HG02943 (cell line): ENCODE data around the gene DESI2.
"Not testable (repeated sequence)": the region's sequence is repeated elsewhere in the genome, so short reads cannot be mapped to it uniquely, and the experiment has no call there.

Source experiments
- ATAC-seq: cut with Tn5 transposase; IDR thresholded peaks from one replicate; pipeline ENCODE4 v1.9.1; 2021; ENCODE audit warnings: mild to moderate bottlenecking, low read depth, moderate library complexity; ENCODE audit not compliant: unreplicated experiment

DESI2 gene

GRCh38 chr1:244702620-244703019 is 49.7 kb downstream of the DESI2 start:
- ATAC-seq = no peak

GRCh38 chr1:244704107-244704506 is 51.2 kb downstream of the DESI2 start:
- no peak for ATAC-seq

- ATAC-seq = no peak
Observed at GRCh38 chr1:244705261-244706234, 52.6 kb downstream of the DESI2 start.

GRCh38 chr1:244709076-244709475 is 56.1 kb downstream of the DESI2 start:
- no peak for ATAC-seq

GRCh38 chr1:244709476-244710368 is 56.8 kb downstream of the DESI2 start:
- no peak for ATAC-seq

- ATAC-seq = no peak
Observed at GRCh38 chr1:244710474-244711062, 57.6 kb downstream of the DESI2 start.

- ATAC-seq = no peak
Observed at GRCh38 chr1:244712669-244713068, 59.7 kb downstream of the DESI2 start.

- no peak for ATAC-seq
Observed at GRCh38 chr1:244713332-244713731, 60.4 kb downstream of the DESI2 start.

GRCh38 chr1:244727871-244728474 is 75.0 kb downstream of the DESI2 start:
- ATAC-seq = no peak

GRCh38 chr1:244730153-244730933 is 77.4 kb downstream of the DESI2 start:
- ATAC-seq = peak; percentile 2

- no peak for ATAC-seq
Observed at GRCh38 chr1:244730934-244731434, 78.1 kb downstream of the DESI2 start.

- ATAC-seq = no peak
Observed at GRCh38 chr1:244731651-244732050, 78.7 kb downstream of the DESI2 start.

- no peak for ATAC-seq
Observed at GRCh38 chr1:244732851-244733450, 80.0 kb downstream of the DESI2 start.

GRCh38 chr1:244735404-244735803 is 82.5 kb downstream of the DESI2 start:
- no peak for ATAC-seq

GRCh38 chr1:244735876-244736561 is 83.1 kb downstream of the DESI2 start:
- no peak for ATAC-seq

GRCh38 chr1:244739140-244739539 is 86.2 kb downstream of the DESI2 start:
- not testable (repeated sequence) for ATAC-seq

- not testable (repeated sequence) for ATAC-seq
Observed at GRCh38 chr1:244740027-244740617, 87.2 kb downstream of the DESI2 start.

GRCh38 chr1:244741692-244742091 is 88.8 kb downstream of the DESI2 start:
- ATAC-seq = no peak
